Panc1 (cell line): ENCODE measurements around the gene LY86. TPM values are rescaled to one million over a fixed set of nuclear protein-coding genes. Genes with fewer than 3 reads are reported as not detected.

Experiments
- ATAC-seq: fragments of 200-7000 bp; cut with Tn5 transposase; 2 replicates; pipeline ENCODE4 v1.9.1; 2020; ENCODE audit warnings: mild to moderate bottlenecking, moderate library complexity
- BruUV-seq: library from RNA; stranded (reverse); fragments of 400-500 nt; replicated peaks from 2 replicates; lab custom pipeline; 2021; lab: Mats Ljungman, UMichigan
- CTCF ChIA-PET: fragments of 300-600 bp; sonication (Branson Sonifier 250); formaldehyde crosslinking; loops from one replicate; lab custom pipeline; 2022; ENCODE audit warnings: antibody characterized with exemption; lab: Charles Lee
- POLR2A ChIA-PET: fragments of 300-600 bp; sonication (Branson Sonifier 250); formaldehyde crosslinking; loops from one replicate; lab custom pipeline; 2022; ENCODE audit warnings: antibody characterized with exemption; lab: Charles Lee
- DNase-seq: peaks from one replicate; pipeline ENCODE4 v3.0.0-alpha.2; 2010; ENCODE audit warnings: low read depth, low spot score
- H3K27ac ChIP-seq: 2 replicates; pipeline ENCODE4 v1.5.1; 2011; ENCODE audit warnings: mild to moderate bottlenecking, low read length, inconsistent platforms
- H3K27me3 ChIP-seq: fragments of 200-500 bp; sonication (Bioruptor generic); 2 replicates; pipeline ENCODE4 v1.6.0; 2014; ENCODE audit warnings: low read length, inconsistent platforms; ENCODE audit not compliant: control insufficient read depth, insufficient read depth
- H3K36me3 ChIP-seq: fragments of 200-500 bp; sonication (Bioruptor generic); 2 replicates; pipeline ENCODE4 v1.5.1; 2014; ENCODE audit warnings: inconsistent platforms, mild to moderate bottlenecking, low read length, moderate library complexity; ENCODE audit not compliant: control insufficient read depth, insufficient read depth
- H3K4me1 ChIP-seq: 2 replicates; pipeline ENCODE4 v1.5.1; 2011; ENCODE audit warnings: inconsistent platforms, mild to moderate bottlenecking, low read length, moderate library complexity; ENCODE audit not compliant: control insufficient read depth, insufficient read depth
- H3K4me3 ChIP-seq, 2 experiments: 2 replicates each; pipeline ENCODE4 v1.5.1; 2011 to 2012; ENCODE audit warnings: low read depth in 2 of 2, low read length in 2 of 2, mild to moderate bottlenecking in 2 of 2, inconsistent platforms in 1 of 2, moderate library complexity in 1 of 2
- H3K9me3 ChIP-seq: fragments of 200-500 bp; sonication (Bioruptor generic); 2 replicates; pipeline ENCODE4 v1.5.1; 2014; ENCODE audit warnings: low read depth, mild to moderate bottlenecking, inconsistent platforms, low read length, moderate library complexity; ENCODE audit not compliant: control insufficient read depth, insufficient read depth
- POLR2AphosphoS5 ChIP-seq: IDR thresholded peaks from 2 replicates; pipeline ENCODE4 v1.6.1; 2012; ENCODE audit warnings: mild to moderate bottlenecking, low read depth, low read length, moderate library complexity
- REST ChIP-seq, 2 experiments: IDR thresholded peaks; 2 replicates each; pipeline ENCODE4 v1.6.1; 2011 to 2012; ENCODE audit warnings: low read depth in 2 of 2, control low read depth in 1 of 2, low read length in 1 of 2, mild to moderate bottlenecking in 1 of 2, moderate library complexity in 1 of 2; ENCODE audit not compliant: insufficient read depth in 1 of 2
- SIN3A ChIP-seq: IDR thresholded peaks from 2 replicates; pipeline ENCODE4 v1.6.1; 2012; ENCODE audit warnings: low read depth, mild to moderate bottlenecking, low read length, moderate library complexity, borderline replicate concordance; ENCODE audit not compliant: insufficient read depth
- TCF7L2 ChIP-seq: IDR thresholded peaks from 2 replicates; pipeline ENCODE4 v1.6.1; 2011; ENCODE audit warnings: mild to moderate bottlenecking, low read depth, low read length, inconsistent platforms
- in situ Hi-C: cut with HindIII; loops from 2 replicates; pipeline ENCODE4 v1.10.0; 2016; ENCODE audit warnings: low sequenced_read_pairs, low pct_unique_long_range_greater_than_20kb
- intact Hi-C: fragments of 100-400 bp; cut with micrococcal nuclease; formaldehyde crosslinking; loops from one replicate; pipeline ENCODE4 v1.10.0; 2022; ENCODE audit not compliant: unreplicated experiment
- total RNA-seq: library from RNA; stranded (reverse); gene quantifications from one replicate; pipeline ENCODE4 v1.2.1, GENCODE V29; 2021; ENCODE audit not compliant: unreplicated experiment
- TF ChIP-seq, protein P1 (sequence below): fragments of 450-650 bp; IDR thresholded peaks from 2 replicates; pipeline ENCODE4 v1.5.1; 2017; ENCODE audit warnings: mild to moderate bottlenecking

The LY86 gene
- total RNA-seq, 1 experiment from 2014 or later, result not detected

DNA sequence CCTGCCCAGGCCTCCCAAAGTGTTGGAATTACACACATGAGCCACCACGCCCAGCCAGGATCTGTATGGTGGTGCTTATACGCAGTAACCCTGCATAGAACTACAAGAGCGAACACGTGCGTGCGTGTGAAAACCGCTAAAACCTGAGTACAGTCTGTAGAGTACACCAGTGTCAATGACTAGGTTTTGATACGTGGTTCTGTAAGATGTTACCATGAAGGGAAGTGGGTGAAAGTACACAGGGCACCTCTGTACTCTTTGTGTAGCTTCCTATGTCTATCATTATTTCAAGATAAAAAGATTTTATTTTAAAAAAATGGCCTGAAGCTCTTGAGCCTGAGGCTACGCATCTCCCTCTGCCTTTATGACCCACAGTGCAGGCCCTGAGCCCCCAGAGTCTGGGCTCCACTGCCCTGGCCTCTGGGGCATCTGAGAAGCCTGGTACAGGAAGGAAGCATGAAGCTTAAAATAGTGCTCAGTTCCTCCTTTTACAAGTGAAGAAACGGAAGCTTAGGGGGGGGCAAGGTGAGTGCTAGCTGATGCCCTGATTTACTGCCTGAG lies 21.6 kb downstream of the LY86 start:
- CTCF ChIA-PET, result no interaction called here
- POLR2A ChIA-PET, result no interaction called here
- in situ Hi-C loops, result no loop called here
- BruUV-seq, result no TSS peak
- no peaks in the 10 kb centered on the region for H3K36me3 ChIP-seq
- no peaks in the 10 kb centered on the region for H3K4me1 ChIP-seq
- no peak overlapping the region for H3K4me3 ChIP-seq
- H3K27me3 ChIP-seq, result no peaks in the 10 kb centered on the region
- ATAC-seq, result no peak
- no peak overlapping the region for H3K27ac ChIP-seq
- intact Hi-C loops, result no loop called here
- no peaks in the 10 kb centered on the region for H3K9me3 ChIP-seq
- no peak for DNase-seq
- TF ChIP-seq POLR2AphosphoS5, result no peak
- TF ChIP-seq TCF7L2, result no peak
- TF ChIP-seq, protein P1, sequence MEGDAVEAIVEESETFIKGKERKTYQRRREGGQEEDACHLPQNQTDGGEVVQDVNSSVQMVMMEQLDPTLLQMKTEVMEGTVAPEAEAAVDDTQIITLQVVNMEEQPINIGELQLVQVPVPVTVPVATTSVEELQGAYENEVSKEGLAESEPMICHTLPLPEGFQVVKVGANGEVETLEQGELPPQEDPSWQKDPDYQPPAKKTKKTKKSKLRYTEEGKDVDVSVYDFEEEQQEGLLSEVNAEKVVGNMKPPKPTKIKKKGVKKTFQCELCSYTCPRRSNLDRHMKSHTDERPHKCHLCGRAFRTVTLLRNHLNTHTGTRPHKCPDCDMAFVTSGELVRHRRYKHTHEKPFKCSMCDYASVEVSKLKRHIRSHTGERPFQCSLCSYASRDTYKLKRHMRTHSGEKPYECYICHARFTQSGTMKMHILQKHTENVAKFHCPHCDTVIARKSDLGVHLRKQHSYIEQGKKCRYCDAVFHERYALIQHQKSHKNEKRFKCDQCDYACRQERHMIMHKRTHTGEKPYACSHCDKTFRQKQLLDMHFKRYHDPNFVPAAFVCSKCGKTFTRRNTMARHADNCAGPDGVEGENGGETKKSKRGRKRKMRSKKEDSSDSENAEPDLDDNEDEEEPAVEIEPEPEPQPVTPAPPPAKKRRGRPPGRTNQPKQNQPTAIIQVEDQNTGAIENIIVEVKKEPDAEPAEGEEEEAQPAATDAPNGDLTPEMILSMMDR, result no peak
- TF ChIP-seq SIN3A, result no peak
- no peak for TF ChIP-seq REST (IDR thresholded peaks at IDR 0.05; ENCODE audit: insufficient read depth in 1 of 2, low read depth in 2 of 2, low read length in 1 of 2)

GRCh38 chr6:6611486-6611885 lies 23.0 kb downstream of the LY86 start:
- in situ Hi-C loops, result no loop called here
- no peaks in the 10 kb centered on the region for H3K27me3 ChIP-seq
- H3K4me3 ChIP-seq, result no peak overlapping the region
- no peaks in the 10 kb centered on the region for H3K9me3 ChIP-seq
- no peaks in the 10 kb centered on the region for H3K36me3 ChIP-seq
- ATAC-seq (no peak), DNase-seq (no peak)
- ChIA-PET POLR2A (no interaction called here), CTCF (no interaction called here)
- intact Hi-C loops, result no loop called here
- H3K4me1 ChIP-seq, result no peaks in the 10 kb centered on the region
- no TSS peak for BruUV-seq
- no peak overlapping the region for H3K27ac ChIP-seq
- TF ChIP-seq POLR2AphosphoS5 (no peak), TCF7L2 (no peak), SIN3A (no peak), REST (IDR thresholded peaks at IDR 0.05; ENCODE audit: insufficient read depth in 1 of 2, low read depth in 2 of 2, low read length in 1 of 2) (no peak)
- TF ChIP-seq, protein P1, result no peak
